ENCODE results near the gene NR1D1. TPM values are rescaled to one million over a fixed set of nuclear protein-coding genes. Genes with fewer than 3 reads are reported as not detected.

NR1D1 gene
- total and polyA plus RNA-seq, 2 of the 13 experiments (the other 11 are each of a cell fraction or from before 2014, with no cell fraction given), result 2.1 to 2.7 TPM

DNA sequence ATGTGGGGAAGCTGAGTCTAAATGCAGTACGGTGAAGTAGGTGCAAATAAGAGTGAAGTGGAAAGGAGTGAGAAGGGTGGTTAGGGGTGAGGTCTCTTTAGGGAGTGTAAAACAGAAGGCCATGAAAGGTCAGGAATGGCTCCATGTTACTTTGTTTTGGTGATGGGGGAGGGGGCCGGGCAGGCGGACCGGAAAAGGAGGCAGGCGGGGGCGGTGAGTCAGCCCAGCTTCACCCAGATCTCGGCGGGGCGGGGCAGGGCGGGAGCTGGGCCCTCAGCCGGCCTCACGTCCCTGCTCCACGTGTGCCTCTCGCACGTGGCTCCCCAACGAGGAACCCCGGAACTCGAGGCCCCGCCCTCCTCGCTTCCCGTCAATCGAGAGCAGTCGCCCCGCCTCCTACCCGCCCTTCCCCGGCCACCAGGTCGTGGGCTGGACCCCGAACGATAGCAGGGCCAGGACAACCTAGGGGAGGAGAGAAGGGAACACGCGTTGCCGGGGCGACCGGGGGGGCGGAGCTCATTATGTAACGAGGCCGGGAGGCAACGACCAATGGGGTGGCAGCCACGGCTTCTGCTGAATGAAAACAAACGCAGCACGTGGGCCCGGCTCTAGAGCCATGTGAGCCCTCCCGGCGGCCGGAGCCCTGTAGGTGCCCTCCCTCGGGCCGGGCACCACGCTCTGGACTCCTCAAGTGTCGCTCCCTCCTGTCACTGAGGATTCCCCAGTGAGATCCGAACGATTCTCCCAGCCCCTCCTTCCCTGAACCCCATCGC is 1.4 kb downstream of the NR1D1 start (continued):
- no peak for TF ChIP-seq MAFK (conservative IDR thresholded peaks at IDR 0.05 in 1 of 2, IDR thresholded peaks at IDR 0.05 in 1 of 2; ENCODE audit: low read length in 2 of 2)
- TF ChIP-seq ZNF251 (CRISPR knock-in tag; IDR thresholded peaks at IDR 0.05), result no peak
- TF ChIP-seq SNAI1 (CRISPR knock-in tag; IDR thresholded peaks at IDR 0.05; ENCODE audit: borderline replicate concordance), result peak; percentile 29; the same call in 1 of the 2 replicates
- peak; percentile 94 for TF ChIP-seq CBX5 (CRISPR knock-in tag; IDR thresholded peaks at IDR 0.05; ENCODE audit: borderline replicate concordance)
- peak; percentile 92 for TF ChIP-seq ZFP1 (CRISPR knock-in tag; IDR thresholded peaks at IDR 0.05)
- no peak for TF ChIP-seq ATF1 (CRISPR knock-in tag; IDR thresholded peaks at IDR 0.05)
- TF ChIP-seq, protein P1, sequence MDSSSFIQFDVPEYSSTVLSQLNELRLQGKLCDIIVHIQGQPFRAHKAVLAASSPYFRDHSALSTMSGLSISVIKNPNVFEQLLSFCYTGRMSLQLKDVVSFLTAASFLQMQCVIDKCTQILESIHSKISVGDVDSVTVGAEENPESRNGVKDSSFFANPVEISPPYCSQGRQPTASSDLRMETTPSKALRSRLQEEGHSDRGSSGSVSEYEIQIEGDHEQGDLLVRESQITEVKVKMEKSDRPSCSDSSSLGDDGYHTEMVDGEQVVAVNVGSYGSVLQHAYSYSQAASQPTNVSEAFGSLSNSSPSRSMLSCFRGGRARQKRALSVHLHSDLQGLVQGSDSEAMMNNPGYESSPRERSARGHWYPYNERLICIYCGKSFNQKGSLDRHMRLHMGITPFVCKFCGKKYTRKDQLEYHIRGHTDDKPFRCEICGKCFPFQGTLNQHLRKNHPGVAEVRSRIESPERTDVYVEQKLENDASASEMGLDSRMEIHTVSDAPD (CRISPR knock-in tag; IDR thresholded peaks at IDR 0.05), result peak; percentile 74; the same call in 1 of the 2 replicates
- TF ChIP-seq ZNF264 (CRISPR knock-in tag; IDR thresholded peaks at IDR 0.05), result peak; percentile 79
- TF ChIP-seq, protein P2, sequence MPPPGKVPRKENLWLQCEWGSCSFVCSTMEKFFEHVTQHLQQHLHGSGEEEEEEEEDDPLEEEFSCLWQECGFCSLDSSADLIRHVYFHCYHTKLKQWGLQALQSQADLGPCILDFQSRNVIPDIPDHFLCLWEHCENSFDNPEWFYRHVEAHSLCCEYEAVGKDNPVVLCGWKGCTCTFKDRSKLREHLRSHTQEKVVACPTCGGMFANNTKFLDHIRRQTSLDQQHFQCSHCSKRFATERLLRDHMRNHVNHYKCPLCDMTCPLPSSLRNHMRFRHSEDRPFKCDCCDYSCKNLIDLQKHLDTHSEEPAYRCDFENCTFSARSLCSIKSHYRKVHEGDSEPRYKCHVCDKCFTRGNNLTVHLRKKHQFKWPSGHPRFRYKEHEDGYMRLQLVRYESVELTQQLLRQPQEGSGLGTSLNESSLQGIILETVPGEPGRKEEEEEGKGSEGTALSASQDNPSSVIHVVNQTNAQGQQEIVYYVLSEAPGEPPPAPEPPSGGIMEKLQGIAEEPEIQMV (CRISPR knock-in tag; IDR thresholded peaks at IDR 0.05; ENCODE audit: low read depth), result peak; percentile 96
- TF ChIP-seq, protein P3, sequence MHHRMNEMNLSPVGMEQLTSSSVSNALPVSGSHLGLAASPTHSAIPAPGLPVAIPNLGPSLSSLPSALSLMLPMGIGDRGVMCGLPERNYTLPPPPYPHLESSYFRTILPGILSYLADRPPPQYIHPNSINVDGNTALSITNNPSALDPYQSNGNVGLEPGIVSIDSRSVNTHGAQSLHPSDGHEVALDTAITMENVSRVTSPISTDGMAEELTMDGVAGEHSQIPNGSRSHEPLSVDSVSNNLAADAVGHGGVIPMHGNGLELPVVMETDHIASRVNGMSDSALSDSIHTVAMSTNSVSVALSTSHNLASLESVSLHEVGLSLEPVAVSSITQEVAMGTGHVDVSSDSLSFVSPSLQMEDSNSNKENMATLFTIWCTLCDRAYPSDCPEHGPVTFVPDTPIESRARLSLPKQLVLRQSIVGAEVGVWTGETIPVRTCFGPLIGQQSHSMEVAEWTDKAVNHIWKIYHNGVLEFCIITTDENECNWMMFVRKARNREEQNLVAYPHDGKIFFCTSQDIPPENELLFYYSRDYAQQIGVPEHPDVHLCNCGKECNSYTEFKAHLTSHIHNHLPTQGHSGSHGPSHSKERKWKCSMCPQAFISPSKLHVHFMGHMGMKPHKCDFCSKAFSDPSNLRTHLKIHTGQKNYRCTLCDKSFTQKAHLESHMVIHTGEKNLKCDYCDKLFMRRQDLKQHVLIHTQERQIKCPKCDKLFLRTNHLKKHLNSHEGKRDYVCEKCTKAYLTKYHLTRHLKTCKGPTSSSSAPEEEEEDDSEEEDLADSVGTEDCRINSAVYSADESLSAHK (CRISPR knock-in tag; IDR thresholded peaks at IDR 0.05; ENCODE audit: borderline replicate concordance), result peak; percentile 53; the same call in 1 of the 2 replicates
- TF ChIP-seq MIER3 (CRISPR knock-in tag; IDR thresholded peaks at IDR 0.05; ENCODE audit: borderline replicate concordance), result peak; percentile 93; the same call in 1 of the 2 replicates
- TF ChIP-seq TRIM24 (CRISPR knock-in tag; IDR thresholded peaks at IDR 0.05), result no peak
- TF ChIP-seq GRHL1 (CRISPR knock-in tag; conservative IDR thresholded peaks at IDR 0.05), result no peak
- TF ChIP-seq TEAD3 (CRISPR knock-in tag; optimal IDR thresholded peaks at IDR 0.05; ENCODE audit: borderline replicate concordance), result peak; percentile 91
- TF ChIP-seq PLRG1 (conservative IDR thresholded peaks at IDR 0.05), result no peak
- TF ChIP-seq HNF4A (CRISPR knock-in tag; IDR thresholded peaks at IDR 0.05), result peak; percentile 72
- peak; percentile 69 for TF ChIP-seq ZNF782 (CRISPR knock-in tag; IDR thresholded peaks at IDR 0.05; ENCODE audit: borderline replicate concordance)
- peak; percentile 80; the same call in 1 of the 2 replicates for TF ChIP-seq POLR2AphosphoS2 (IDR thresholded peaks at IDR 0.05; ENCODE audit: low read depth, low read length)
- peak; percentile 93; the same call in 1 of the 2 replicates for TF ChIP-seq SP140L (CRISPR knock-in tag; IDR thresholded peaks at IDR 0.05; ENCODE audit: borderline replicate concordance)
- peak; percentile 99 for TF ChIP-seq IKZF5 (CRISPR knock-in tag; IDR thresholded peaks at IDR 0.05)
- peak; percentile 82; the same call in 1 of the 2 replicates for TF ChIP-seq KMT2B (CRISPR knock-in tag; IDR thresholded peaks at IDR 0.05)
- TF ChIP-seq SP4 (CRISPR knock-in tag; IDR thresholded peaks at IDR 0.05), result peak; percentile 99
- TF ChIP-seq RFX1 (IDR thresholded peaks at IDR 0.05), result peak; percentile 100
